HG03060 (cell line): ENCODE results near the gene MLH3.

Experiments used
- ATAC-seq: cut with Tn5 transposase; IDR thresholded peaks from one replicate; pipeline ENCODE4 v1.9.1; 2021; ENCODE audit warnings: low read depth, moderate number of reproducible peaks; ENCODE audit not compliant: unreplicated experiment

Gene MLH3

GRCh38 chr14:74974364-74975058 lies 76.8 kb downstream of the MLH3 start:
- ATAC-seq, result no peak

- no peak for ATAC-seq
Observed at GRCh38 chr14:74973905-74974363, 77.3 kb downstream of the MLH3 start.

GRCh38 chr14:74973003-74973653 lies 78.1 kb downstream of the MLH3 start:
- ATAC-seq, result no peak

GRCh38 chr14:74968811-74969210 lies 82.5 kb downstream of the MLH3 start:
- ATAC-seq, result no peak

GRCh38 chr14:74965486-74966153 lies 85.6 kb downstream of the MLH3 start:
- no peak for ATAC-seq

- no peak for ATAC-seq
Observed at GRCh38 chr14:74964787-74965485, 86.3 kb downstream of the MLH3 start.
